ENCODE results near the gene FHAD1. TPM values are rescaled to one million over a fixed set of nuclear protein-coding genes. Genes with fewer than 3 reads are reported as not detected.

Gene FHAD1
- total RNA-seq, 3 donors from 2014 or later (not counting 1 experiment from before 2014, with no cell fraction given): 0.72 to 1.9 (median 1.7) TPM

DNA sequence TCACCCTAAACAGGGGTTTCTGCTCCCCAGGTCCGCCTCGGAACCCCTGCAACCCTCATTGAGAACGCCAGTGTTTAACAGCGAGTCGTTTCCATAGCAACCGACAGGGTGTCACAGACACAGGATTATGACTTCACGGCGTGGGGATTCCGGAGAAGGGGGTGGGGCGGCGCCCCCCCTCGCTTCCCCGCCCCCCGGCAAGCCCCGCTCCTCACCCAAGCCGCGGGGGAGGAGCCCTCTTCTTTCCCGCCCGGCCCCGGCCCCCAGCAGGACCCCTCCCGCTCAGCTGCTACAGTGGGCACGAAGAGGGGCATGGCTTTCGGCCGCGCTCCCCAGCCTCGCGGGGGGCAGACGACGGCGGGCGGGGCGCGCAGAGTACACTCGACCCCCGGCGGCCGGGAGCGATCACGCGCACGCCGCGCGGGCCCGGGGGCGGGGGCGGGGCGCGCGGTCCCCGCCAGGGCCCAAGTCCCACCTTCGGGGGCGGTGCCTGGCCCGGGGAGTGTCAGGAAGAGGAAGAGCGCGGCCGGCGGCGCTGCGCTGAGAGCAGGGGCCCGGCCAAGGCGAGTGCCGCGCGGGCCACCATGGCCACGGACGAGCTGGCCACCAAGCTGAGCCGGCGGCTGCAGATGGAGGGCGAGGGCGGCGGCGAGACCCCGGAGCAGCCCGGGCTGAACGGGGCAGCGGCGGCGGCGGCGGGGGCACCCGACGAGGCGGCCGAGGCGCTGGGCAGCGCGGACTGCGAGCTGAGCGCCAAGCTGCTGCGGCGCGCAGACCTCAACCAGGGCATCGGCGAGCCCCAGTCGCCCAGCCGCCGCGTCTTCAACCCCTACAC is 162.6 kb downstream of the FHAD1 start, which contains the start of gene EFHD2:
Gene EFHD2 (plus strand): TSS at position 501 of the 835 bp plus-strand sequence. CDS start 84 bp downstream, at position 585.
- DNase-seq (peak; percentile 93 to 99), ATAC-seq (peak; percentile 47 to 79 (median 66))
- intact Hi-C loops (cut with micrococcal nuclease): loop anchor here (1.0 to 5.0 kb wide), 3 partner anchors 63 to 161 kb away; partner anchors contain the start of gene DNAJC16
- Histone ChIP-seq H3K36me3 (ENCODE audit: control insufficient read depth, insufficient read depth, low read length) (peaks cover 23% of the 10 kb centered on the region), H3K27me3 (ENCODE audit: control insufficient read depth, insufficient read depth, low read length) (no peaks in the 10 kb centered on the region), H3K4me1 (ENCODE audit: control insufficient read depth, insufficient read depth, low read length) (peaks cover 81% of the 10 kb centered on the region), H3K27ac (ENCODE audit: low read length) (peak within 1 kb of the TSS; percentile 99), H3K9me3 (ENCODE audit: control insufficient read depth, insufficient read depth, low read length) (no peaks in the 10 kb centered on the region), H3K4me3 (ENCODE audit: low read length) (peak within 1 kb of the TSS; percentile 97)
- under 1% methylated on average over 99 of the region's 99 CpGs for WGBS (ENCODE audit: insufficient coverage)
- H3K9me3 Mint-ChIP-seq: no peaks in the 10 kb centered on the region
- H3K27me3 Mint-ChIP-seq (ENCODE audit: low read depth in 2 of 2): no peaks in the 10 kb centered on the region
- H3K36me3 Mint-ChIP-seq: no peaks in the 10 kb centered on the region
- TF ChIP-seq CTCF (IDR thresholded peaks at IDR 0.05): no peak
- H3K4me1 Mint-ChIP-seq: peaks cover 76 to 85% of the 10 kb centered on the region in 2 donors
- H3K4me3 Mint-ChIP-seq: peak within 1 kb of the TSS; percentile 97
- peak within 1 kb of the TSS; percentile 93 to 100 for H3K27ac Mint-ChIP-seq

DNA sequence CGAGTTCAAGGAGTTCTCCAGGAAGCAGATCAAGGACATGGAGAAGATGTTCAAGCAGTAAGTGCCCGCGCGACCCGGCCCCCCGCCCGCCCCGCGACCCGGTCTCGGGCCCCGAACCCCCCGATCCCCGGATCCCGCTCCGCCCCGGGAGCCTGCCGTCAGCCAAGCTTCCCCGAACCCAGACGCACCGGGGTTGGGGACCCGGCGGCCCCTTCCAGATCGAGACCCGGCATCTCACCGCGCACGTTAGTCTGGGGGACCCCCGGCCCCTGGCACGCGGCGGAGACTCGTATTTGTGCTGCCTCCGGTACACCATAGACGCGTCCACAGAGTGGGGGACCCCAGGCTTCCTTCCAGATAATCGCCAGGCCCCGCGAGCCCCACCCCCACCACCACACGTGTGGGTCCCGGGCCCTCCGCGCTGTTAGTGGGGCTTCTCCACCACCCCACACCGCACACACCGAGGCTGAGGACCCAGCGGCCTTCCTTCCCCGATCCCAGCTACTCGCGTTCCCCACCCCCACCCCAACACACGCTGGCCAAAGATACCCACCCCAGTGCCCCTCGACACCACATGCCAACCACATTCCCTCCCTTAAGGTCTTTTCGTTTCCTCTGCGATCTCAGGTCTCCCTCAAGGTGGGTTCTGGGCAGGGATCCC is 163.3 kb downstream of the FHAD1 start:
- Histone ChIP-seq H3K4me3 (ENCODE audit: low read length) (peak overlapping the region; percentile 97), H3K27me3 (ENCODE audit: control insufficient read depth, insufficient read depth, low read length) (no peaks in the 10 kb centered on the region), H3K36me3 (ENCODE audit: control insufficient read depth, insufficient read depth, low read length) (peaks cover 30% of the 10 kb centered on the region), H3K4me1 (ENCODE audit: control insufficient read depth, insufficient read depth, low read length) (peaks cover 81% of the 10 kb centered on the region), H3K27ac (ENCODE audit: low read length) (peak overlapping the region; percentile 99), H3K9me3 (ENCODE audit: control insufficient read depth, insufficient read depth, low read length) (no peaks in the 10 kb centered on the region)
- Mint-ChIP-seq H3K9me3 (no peaks in the 10 kb centered on the region), H3K36me3 (no peaks in the 10 kb centered on the region), H3K27me3 (ENCODE audit: low read depth in 2 of 2) (no peaks in the 10 kb centered on the region), H3K4me1 (peaks cover 79 to 87% of the 10 kb centered on the region in 2 donors), H3K4me3 (peak overlapping the region; percentile 97), H3K27ac (peak overlapping the region; percentile 93 to 100)
- under 1% methylated on average over 53 of the region's 53 CpGs for WGBS (ENCODE audit: insufficient coverage)
- no peak for ATAC-seq
- no peak for TF ChIP-seq CTCF (IDR thresholded peaks at IDR 0.05)
- peak; percentile 45 to 56 for DNase-seq
- intact Hi-C loops (cut with micrococcal nuclease): loop anchor here (2.0 kb wide), 1 partner anchor 162 kb away; no protein-coding TSS in a partner anchor

GRCh38 chr1:15410884-15411245 is 163.8 kb downstream of the FHAD1 start:
- ATAC-seq: no peak
- Mint-ChIP-seq H3K36me3 (no peaks in the 10 kb centered on the region), H3K4me1 (peaks cover 79 to 87% of the 10 kb centered on the region in 2 donors), H3K9me3 (no peaks in the 10 kb centered on the region), H3K27ac (peak overlapping the region; percentile 93 to 100), H3K4me3 (peak overlapping the region; percentile 97), H3K27me3 (ENCODE audit: low read depth in 2 of 2) (no peaks in the 10 kb centered on the region)
- Histone ChIP-seq H3K9me3 (ENCODE audit: control insufficient read depth, insufficient read depth, low read length) (no peaks in the 10 kb centered on the region), H3K4me1 (ENCODE audit: control insufficient read depth, insufficient read depth, low read length) (peaks cover 81% of the 10 kb centered on the region), H3K4me3 (ENCODE audit: low read length) (peak overlapping the region; percentile 97), H3K27ac (ENCODE audit: low read length) (peak overlapping the region; percentile 99), H3K27me3 (ENCODE audit: control insufficient read depth, insufficient read depth, low read length) (no peaks in the 10 kb centered on the region), H3K36me3 (ENCODE audit: control insufficient read depth, insufficient read depth, low read length) (peaks cover 35% of the 10 kb centered on the region)
- DNase-seq: peak in 1 of 2 donors; percentile 37
- WGBS (ENCODE audit: insufficient coverage): 1% methylated on average over 11 of the region's 11 CpGs
- intact Hi-C loops (cut with micrococcal nuclease): loop anchor here (1.0 to 2.0 kb wide), 2 partner anchors 162 to 345 kb away; no protein-coding TSS in a partner anchor
- TF ChIP-seq CTCF (IDR thresholded peaks at IDR 0.05): no peak
